Ishikawa (cell line): ENCODE measurements around the gene S100A7.

Experiments
- CEBPB ChIP-seq: IDR thresholded peaks from 2 replicates; pipeline ENCODE4 v1.6.1; 2012
- CREB1 ChIP-seq: IDR thresholded peaks from 2 replicates; pipeline ENCODE4 v1.6.1; 2012; ENCODE audit warnings: low read depth
- EGR1 ChIP-seq: IDR thresholded peaks from 2 replicates; pipeline ENCODE4 v1.6.1; 2012
- EP300 ChIP-seq: IDR thresholded peaks from 2 replicates; pipeline ENCODE4 v1.6.1; 2012; ENCODE audit warnings: borderline replicate concordance
- FOXM1 ChIP-seq: IDR thresholded peaks from 2 replicates; pipeline ENCODE4 v1.6.1; 2012; ENCODE audit warnings: low read depth, borderline replicate concordance
- MAX ChIP-seq: IDR thresholded peaks from 2 replicates; pipeline ENCODE4 v1.6.1; 2012
- NFIC ChIP-seq: IDR thresholded peaks from 2 replicates; pipeline ENCODE4 v1.6.1; 2012
- RAD21 ChIP-seq: IDR thresholded peaks from 2 replicates; pipeline ENCODE4 v1.6.1; 2012; ENCODE audit warnings: low read depth
- REST ChIP-seq: IDR thresholded peaks from 2 replicates; pipeline ENCODE4 v1.6.1; 2012; ENCODE audit warnings: low read depth, mild to moderate bottlenecking
- TAF1 ChIP-seq: IDR thresholded peaks from 2 replicates; pipeline ENCODE4 v1.6.1; 2012; ENCODE audit warnings: low read depth, mild to moderate bottlenecking
- TCF12 ChIP-seq: IDR thresholded peaks from 2 replicates; pipeline ENCODE4 v1.6.1; 2012; ENCODE audit warnings: low read depth
- TEAD4 ChIP-seq: IDR thresholded peaks from 2 replicates; pipeline ENCODE4 v1.6.1; 2012
- USF1 ChIP-seq: IDR thresholded peaks from 2 replicates; pipeline ENCODE4 v1.6.1; 2012
- YY1 ChIP-seq: IDR thresholded peaks from 2 replicates; pipeline ENCODE4 v1.6.1; 2012; ENCODE audit warnings: low read depth
- ZBTB7A ChIP-seq: IDR thresholded peaks from 2 replicates; pipeline ENCODE4 v1.6.1; 2012; ENCODE audit warnings: low read depth

The S100A7 gene

GRCh38 chr1:153465811-153466636, 5.6 kb upstream of the S100A7 start:
- TF ChIP-seq MAX (peak; percentile 97), EP300 (no peak), CEBPB (no peak), EGR1 (no peak), RAD21 (peak; percentile 49; the same call in 1 of the 2 replicates), FOXM1 (no peak), TEAD4 (no peak), REST (no peak), USF1 (peak; percentile 34; the same call in 1 of the 2 replicates), ZBTB7A (no peak), TCF12 (no peak), YY1 (no peak), NFIC (no peak), CREB1 (no peak)

- TF ChIP-seq CEBPB (no peak), CREB1 (no peak), ZBTB7A (no peak), USF1 (no peak), TCF12 (no peak), YY1 (no peak), RAD21 (no peak), FOXM1 (no peak), EGR1 (no peak), MAX (no peak), TAF1 (no peak)
These were observed 796 bp downstream of the S100A7 start for GRCh38 chr1:153459655-153460054.

GRCh38 chr1:153456396-153456795, 4.1 kb downstream of the S100A7 start:
- no peak for TF ChIP-seq TCF12
- no peak for TF ChIP-seq TAF1

- TF ChIP-seq TCF12 (no peak), NFIC (no peak), FOXM1 (no peak), USF1 (no peak), TAF1 (no peak), TEAD4 (no peak), EGR1 (no peak), EP300 (no peak), ZBTB7A (no peak), CREB1 (no peak), RAD21 (no peak), CEBPB (no peak), MAX (no peak), REST (no peak), YY1 (no peak)
These were observed 12.8 kb downstream of the S100A7 start for GRCh38 chr1:153447498-153448170.

GRCh38 chr1:153444078-153444477, 16.4 kb downstream of the S100A7 start:
- TF ChIP-seq FOXM1 (no peak), NFIC (no peak), YY1 (no peak), CREB1 (no peak), RAD21 (no peak), MAX (no peak), CEBPB (no peak), EGR1 (no peak), TAF1 (no peak), EP300 (no peak), TCF12 (no peak), ZBTB7A (no peak), REST (no peak), TEAD4 (no peak), USF1 (no peak)
